PC-9 (cell line): Measurements from ENCODE around the gene PPP3R1. TPM values are rescaled to one million over a fixed set of nuclear protein-coding genes. Genes with fewer than 3 reads are reported as not detected.

ENCODE experiments used
- BruUV-seq: library from RNA; stranded (reverse); fragments of 400-500 nt; replicated peaks from 2 replicates; lab custom pipeline; 2021; lab: Mats Ljungman, UMichigan
- CTCF ChIA-PET: fragments of 300-600 bp; sonication (Branson Sonifier 250); formaldehyde crosslinking; loops from one replicate; lab custom pipeline; 2022; ENCODE audit warnings: antibody characterized with exemption; lab: Charles Lee
- POLR2A ChIA-PET: fragments of 300-600 bp; sonication (Branson Sonifier 250); formaldehyde crosslinking; loops from one replicate; lab custom pipeline; 2022; ENCODE audit warnings: antibody characterized with exemption; ENCODE audit not compliant: unreplicated experiment; lab: Charles Lee
- DNase-seq, 2 experiments: peaks; one replicate each; pipeline versions ENCODE4 v3.0.0 to v3.0.0-alpha.2; 2015 to 2022; ENCODE audit warnings: mixed read lengths in 1 of 2
- H2AFZ ChIP-seq: fragments of 200-600 bp; sonication (generic); 2 replicates; pipeline ENCODE4 v1.8.1; 2017; ENCODE audit warnings: antibody characterized with exemption
- H3F3A ChIP-seq: fragments of 200-600 bp; sonication (generic); 2 replicates; pipeline ENCODE4 v1.8.1; 2017; ENCODE audit warnings: antibody characterized with exemption, mild to moderate bottlenecking, low read depth; ENCODE audit not compliant: insufficient read depth
- H3K27ac ChIP-seq: fragments of 200-600 bp; sonication (generic); 2 replicates; pipeline ENCODE4 v1.6.1; 2016; ENCODE audit warnings: mixed run types
- H3K27me3 ChIP-seq: fragments of 200-600 bp; sonication (generic); 2 replicates; pipeline ENCODE4 v1.6.1; 2016; ENCODE audit warnings: low read depth, mixed run types; ENCODE audit not compliant: insufficient read depth
- H3K36me3 ChIP-seq: fragments of 200-600 bp; sonication (generic); 2 replicates; pipeline ENCODE4 v1.6.1; 2016; ENCODE audit warnings: low read depth, mixed run types
- H3K4me1 ChIP-seq: fragments of 200-600 bp; sonication (generic); replicated peaks from 2 replicates; pipeline ENCODE4 v1.6.1; 2016; ENCODE audit warnings: mixed run types; ENCODE audit not compliant: insufficient read depth
- H3K4me2 ChIP-seq: fragments of 200-600 bp; sonication (generic); 2 replicates; pipeline ENCODE4 v1.6.1; 2017; ENCODE audit warnings: mixed run types
- H3K4me3 ChIP-seq: fragments of 200-600 bp; sonication (generic); 2 replicates; pipeline ENCODE4 v1.6.1; 2016; ENCODE audit warnings: mixed run types
- H3K79me2 ChIP-seq: fragments of 200-600 bp; sonication (generic); 2 replicates; pipeline ENCODE4 v1.6.1; 2017; ENCODE audit warnings: low read depth, mixed run types
- H3K9me2 ChIP-seq: fragments of 200-600 bp; sonication (generic); 2 replicates; pipeline ENCODE4 v1.8.1; 2017; ENCODE audit warnings: mild to moderate bottlenecking; ENCODE audit not compliant: insufficient read depth
- H3K9me3 ChIP-seq: fragments of 200-600 bp; sonication (generic); 2 replicates; pipeline ENCODE4 v1.8.1; 2016; ENCODE audit warnings: low read depth; ENCODE audit not compliant: insufficient read depth
- H4K20me1 ChIP-seq: fragments of 200-600 bp; sonication (generic); 2 replicates; pipeline ENCODE4 v1.8.1; 2017; ENCODE audit not compliant: insufficient read depth
- EZH2 ChIP-seq: fragments of 200-600 bp; sonication (generic); IDR thresholded peaks from 2 replicates; pipeline ENCODE4 v1.8.0; 2017; ENCODE audit warnings: antibody characterized with exemption, low read depth
- intact Hi-C: fragments of 100-400 bp; cut with micrococcal nuclease; formaldehyde crosslinking; loops from one replicate; pipeline ENCODE4 v1.10.0; 2022; ENCODE audit not compliant: unreplicated experiment
- total RNA-seq: library from RNA; stranded (reverse); gene quantifications from 2 replicates; pipeline ENCODE4 v1.2.3, GENCODE V29; 2021
- TF ChIP-seq, protein P1 (sequence below): fragments of 200-600 bp; sonication (generic); conservative IDR thresholded peaks from 2 replicates; pipeline ENCODE4 v1.6.1; 2017; ENCODE audit warnings: mixed run types, antibody characterized with exemption, mild to moderate bottlenecking, moderate library complexity

The PPP3R1 gene
- total RNA-seq, 1 experiment from 2014 or later = 67.5 TPM

DNA sequence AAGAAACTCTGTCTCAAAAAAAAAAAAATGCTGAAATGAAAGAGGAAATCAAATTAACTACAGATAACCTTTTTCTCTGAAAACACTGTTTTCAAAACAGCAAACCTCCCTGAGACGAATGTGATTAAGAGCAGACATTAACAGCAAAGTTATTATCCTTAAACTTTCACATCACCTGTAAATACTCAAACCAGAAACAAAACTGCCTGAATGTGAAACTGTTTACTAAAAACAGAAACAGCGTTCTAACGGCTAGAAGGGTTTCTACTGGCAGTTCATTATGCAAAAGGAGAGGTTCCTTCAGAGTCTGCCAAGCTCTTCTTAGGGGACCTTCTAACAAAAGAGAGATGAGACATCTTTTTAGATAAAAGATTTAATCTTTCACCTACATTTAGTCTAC, 48.7 kb downstream of the PPP3R1 start:
- ChIA-PET CTCF (no interaction called here), POLR2A (no interaction called here)
- intact Hi-C loops = no loop called here
- Histone ChIP-seq H3K36me3 (peaks cover 4% of the 10 kb centered on the region; the same call in 1 of the 2 replicates), H3K4me3 (no peak overlapping the region), H3K4me1 (no peaks in the 10 kb centered on the region), H3K27me3 (no peaks in the 10 kb centered on the region), H3K79me2 (peaks cover 80% of the 10 kb centered on the region), H2AFZ (no peak overlapping the region), H3K27ac (no peak overlapping the region), H3K9me2 (no peaks in the 10 kb centered on the region), H4K20me1 (peaks cover 41% of the 10 kb centered on the region), H3K9me3 (no peaks in the 10 kb centered on the region), H3F3A (peaks cover 12% of the 10 kb centered on the region; the same call in 1 of the 2 replicates), H3K4me2 (no peak overlapping the region)
- no TSS peak for BruUV-seq
- no peak for DNase-seq
- TF ChIP-seq, protein P1, sequence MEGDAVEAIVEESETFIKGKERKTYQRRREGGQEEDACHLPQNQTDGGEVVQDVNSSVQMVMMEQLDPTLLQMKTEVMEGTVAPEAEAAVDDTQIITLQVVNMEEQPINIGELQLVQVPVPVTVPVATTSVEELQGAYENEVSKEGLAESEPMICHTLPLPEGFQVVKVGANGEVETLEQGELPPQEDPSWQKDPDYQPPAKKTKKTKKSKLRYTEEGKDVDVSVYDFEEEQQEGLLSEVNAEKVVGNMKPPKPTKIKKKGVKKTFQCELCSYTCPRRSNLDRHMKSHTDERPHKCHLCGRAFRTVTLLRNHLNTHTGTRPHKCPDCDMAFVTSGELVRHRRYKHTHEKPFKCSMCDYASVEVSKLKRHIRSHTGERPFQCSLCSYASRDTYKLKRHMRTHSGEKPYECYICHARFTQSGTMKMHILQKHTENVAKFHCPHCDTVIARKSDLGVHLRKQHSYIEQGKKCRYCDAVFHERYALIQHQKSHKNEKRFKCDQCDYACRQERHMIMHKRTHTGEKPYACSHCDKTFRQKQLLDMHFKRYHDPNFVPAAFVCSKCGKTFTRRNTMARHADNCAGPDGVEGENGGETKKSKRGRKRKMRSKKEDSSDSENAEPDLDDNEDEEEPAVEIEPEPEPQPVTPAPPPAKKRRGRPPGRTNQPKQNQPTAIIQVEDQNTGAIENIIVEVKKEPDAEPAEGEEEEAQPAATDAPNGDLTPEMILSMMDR = no peak
- no peak for TF ChIP-seq EZH2

DNA sequence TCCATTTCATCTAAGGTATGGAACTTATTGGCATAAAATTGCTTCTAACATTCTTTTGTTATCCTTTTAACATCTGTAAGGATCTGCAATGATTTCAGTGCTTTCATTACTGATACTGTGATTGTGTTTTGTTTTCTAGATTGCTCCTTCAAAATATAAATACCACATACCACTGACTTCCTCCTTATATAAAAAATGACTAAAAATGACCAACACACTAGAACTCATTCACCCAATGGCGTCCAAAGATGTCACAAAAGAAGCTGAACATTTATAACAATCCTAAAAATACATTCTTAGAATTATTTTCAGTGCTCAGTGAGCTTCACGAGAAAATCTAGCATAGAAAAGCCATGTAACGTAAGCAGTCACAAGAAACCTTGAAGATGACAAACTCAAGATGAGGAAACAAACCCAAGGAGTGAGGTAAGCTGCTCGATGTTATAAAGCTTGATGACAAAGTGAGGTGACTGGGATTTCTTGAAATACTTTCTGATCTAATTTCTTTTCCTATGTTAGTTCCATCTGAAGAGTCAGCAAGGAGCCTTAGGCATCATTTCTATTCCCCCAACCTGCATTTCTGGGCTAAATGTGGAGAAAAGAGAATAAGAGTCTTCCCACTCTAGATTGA, 52.1 kb downstream of the PPP3R1 start:
- Histone ChIP-seq H4K20me1 (peaks cover 17% of the 10 kb centered on the region; the same call in 1 of the 2 replicates), H3K4me2 (no peak overlapping the region), H3F3A (peaks cover 18% of the 10 kb centered on the region; the same call in 1 of the 2 replicates), H3K9me2 (no peaks in the 10 kb centered on the region), H3K4me1 (no peaks in the 10 kb centered on the region), H2AFZ (no peak overlapping the region), H3K36me3 (peaks cover 4% of the 10 kb centered on the region; the same call in 1 of the 2 replicates), H3K4me3 (no peak overlapping the region), H3K79me2 (peaks cover 76% of the 10 kb centered on the region), H3K27me3 (no peaks in the 10 kb centered on the region), H3K27ac (no peak overlapping the region), H3K9me3 (no peaks in the 10 kb centered on the region)
- CTCF ChIA-PET = no interaction called here
- no TSS peak for BruUV-seq
- POLR2A ChIA-PET = interaction anchor here (0.6 kb wide), 1 partner anchor 137 kb away, joined by 3 read pairs; no protein-coding TSS in a partner anchor
- intact Hi-C loops = no loop called here
- TF ChIP-seq, protein P1 = no peak
- TF ChIP-seq EZH2 = no peak
- no peak for DNase-seq

DNA sequence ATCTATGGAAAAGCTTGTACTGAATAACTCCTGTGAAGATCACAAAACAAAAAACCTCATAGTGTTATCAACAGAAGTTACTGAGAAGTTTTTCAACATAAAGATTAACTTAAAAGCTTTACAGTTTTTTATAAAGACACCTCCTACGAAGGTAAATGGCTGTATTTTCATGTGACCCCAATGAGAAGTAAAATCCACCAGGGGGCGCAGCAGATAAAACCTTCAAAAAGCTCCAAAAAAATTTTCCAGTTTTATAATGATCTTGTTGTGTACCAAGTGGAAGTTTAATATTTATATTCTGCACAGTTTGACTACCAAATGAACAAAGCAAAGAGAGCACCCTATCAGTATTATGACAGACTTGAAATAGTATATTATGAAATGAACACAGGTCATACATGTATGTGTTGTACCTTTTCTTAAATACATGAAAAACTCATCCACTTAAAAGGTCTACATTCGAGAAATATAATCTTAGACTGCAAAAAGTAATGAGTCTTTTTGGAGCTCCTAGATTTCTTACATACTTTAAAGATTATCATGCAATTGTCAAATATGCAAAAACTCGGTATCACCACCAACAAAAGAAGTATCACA, 56.1 kb downstream of the PPP3R1 start:
- DNase-seq = no peak
- intact Hi-C loops = no loop called here
- no peak overlapping the region for H3K27ac ChIP-seq
- peaks cover 85% of the 10 kb centered on the region for H3K79me2 ChIP-seq
- H3K36me3 ChIP-seq = peaks cover 4% of the 10 kb centered on the region; the same call in 1 of the 2 replicates
- no peak overlapping the region for H2AFZ ChIP-seq
- POLR2A ChIA-PET = interaction anchor here (0.5 to 0.7 kb wide), 2 partner anchors 56 to 133 kb away, joined by 4 to 6 read pairs; partner anchors contain the start of genes C1D and PPP3R1
- peaks cover 33% of the 10 kb centered on the region for H3F3A ChIP-seq
- H3K4me1 ChIP-seq = peaks cover 27% of the 10 kb centered on the region
- no peak overlapping the region for H3K4me3 ChIP-seq
- no TSS peak for BruUV-seq
- H4K20me1 ChIP-seq = 0 out of 2 replicates have a peak, but pooled peaks cover 3% of the 10 kb centered on the region
- no peaks in the 10 kb centered on the region for H3K27me3 ChIP-seq
- H3K9me3 ChIP-seq = no peaks in the 10 kb centered on the region
- H3K9me2 ChIP-seq = no peaks in the 10 kb centered on the region
- CTCF ChIA-PET = interaction anchor here (0.9 kb wide), 1 partner anchor 74 kb away, joined by 3 read pairs; no protein-coding TSS in a partner anchor
- no peak for TF ChIP-seq EZH2
- TF ChIP-seq, protein P1 = peak; percentile 73
- H3K4me2 ChIP-seq = no peak overlapping the region
